OCI-LY1 (cell line): ENCODE data around the gene ZNF831.

Experiments
- EZH2 ChIP-seq: fragments of 200-600 bp; sonication (generic), shearing (Covaris generic); IDR thresholded peaks from 2 replicates; pipeline ENCODE4 v1.8.0; 2017; ENCODE audit warnings: borderline replicate concordance, mixed run types, mild to moderate bottlenecking, antibody characterized with exemption, low read length, moderate library complexity, mixed read lengths
- TF ChIP-seq, protein P1 (sequence below): fragments of 200-600 bp; sonication (generic), shearing (Covaris generic); IDR thresholded peaks from 2 replicates; pipeline ENCODE4 v1.5.1; 2017; ENCODE audit warnings: mild to moderate bottlenecking, antibody characterized with exemption, low read length, moderate library complexity, mixed read lengths

GRCh38 chr20:59223750-59224149, 60.1 kb downstream of the ZNF831 start:
- TF ChIP-seq, protein P1, sequence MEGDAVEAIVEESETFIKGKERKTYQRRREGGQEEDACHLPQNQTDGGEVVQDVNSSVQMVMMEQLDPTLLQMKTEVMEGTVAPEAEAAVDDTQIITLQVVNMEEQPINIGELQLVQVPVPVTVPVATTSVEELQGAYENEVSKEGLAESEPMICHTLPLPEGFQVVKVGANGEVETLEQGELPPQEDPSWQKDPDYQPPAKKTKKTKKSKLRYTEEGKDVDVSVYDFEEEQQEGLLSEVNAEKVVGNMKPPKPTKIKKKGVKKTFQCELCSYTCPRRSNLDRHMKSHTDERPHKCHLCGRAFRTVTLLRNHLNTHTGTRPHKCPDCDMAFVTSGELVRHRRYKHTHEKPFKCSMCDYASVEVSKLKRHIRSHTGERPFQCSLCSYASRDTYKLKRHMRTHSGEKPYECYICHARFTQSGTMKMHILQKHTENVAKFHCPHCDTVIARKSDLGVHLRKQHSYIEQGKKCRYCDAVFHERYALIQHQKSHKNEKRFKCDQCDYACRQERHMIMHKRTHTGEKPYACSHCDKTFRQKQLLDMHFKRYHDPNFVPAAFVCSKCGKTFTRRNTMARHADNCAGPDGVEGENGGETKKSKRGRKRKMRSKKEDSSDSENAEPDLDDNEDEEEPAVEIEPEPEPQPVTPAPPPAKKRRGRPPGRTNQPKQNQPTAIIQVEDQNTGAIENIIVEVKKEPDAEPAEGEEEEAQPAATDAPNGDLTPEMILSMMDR, result no peak
- TF ChIP-seq EZH2, result no peak
